Activated T-cell treated with anti-CD3 and anti-CD28 coated beads, Interleukin-2, amount 50 U/mL, for 4 hours (primary cell): ENCODE measurements around the gene SHISAL2B. TPM values are rescaled to one million over a fixed set of nuclear protein-coding genes. Genes with fewer than 3 reads are reported as not detected.
"Not testable (repeated sequence)": the region's sequence is repeated elsewhere in the genome, so short reads cannot be mapped to it uniquely, and the experiment has no call there.

Experiments used
- ATAC-seq, 2 donors: fragments of 200-7000 bp; cut with Tn5 transposase; one replicate each; pipeline ENCODE4 v1.10.0; 2021
- DNase-seq: peaks from one replicate; pipeline ENCODE4 v3.0.0-alpha.2; 2020
- H3K27me3 Mint-ChIP-seq: one replicate; pipeline ENCODE4 v1.8.0; 2021; ENCODE audit warnings: low read depth, mixed read lengths
- H3K36me3 Mint-ChIP-seq: one replicate; pipeline ENCODE4 v1.8.0; 2022; ENCODE audit warnings: mixed read lengths; ENCODE audit not compliant: insufficient read depth
- H3K4me1 Mint-ChIP-seq: one replicate; pipeline ENCODE4 v1.8.0; 2021; ENCODE audit warnings: low read depth, mixed read lengths
- H3K4me3 Mint-ChIP-seq: one replicate; pipeline ENCODE4 v1.8.0; 2021; ENCODE audit warnings: mild to moderate bottlenecking, moderate library complexity, mixed read lengths
- H3K9me3 Mint-ChIP-seq: one replicate; pipeline ENCODE4 v1.8.0; 2021; ENCODE audit warnings: mixed read lengths
- total RNA-seq, 3 donors: library from RNA; stranded (reverse); gene quantifications; one replicate each; pipeline ENCODE4 v1.2.1, GENCODE V29; 2021

Gene SHISAL2B
- total RNA-seq, 3 donors from 2014 or later, result not detected

GRCh38 chr5:64680289-64680688 lies 10.0 kb upstream of the SHISAL2B start:
- ATAC-seq (peak; percentile 43 to 55), DNase-seq (no peak)
- no peaks in the 10 kb centered on the region for H3K9me3 Mint-ChIP-seq
- no peak overlapping the region for H3K4me3 Mint-ChIP-seq
- peaks cover 20% of the 10 kb centered on the region for H3K27me3 Mint-ChIP-seq
- no peaks in the 10 kb centered on the region for H3K4me1 Mint-ChIP-seq
- H3K36me3 Mint-ChIP-seq, result no peaks in the 10 kb centered on the region

- ATAC-seq (no peak), DNase-seq (no peak)
- Mint-ChIP-seq H3K27me3 (peaks cover 18% of the 10 kb centered on the region), H3K4me3 (no peak overlapping the region), H3K4me1 (no peaks in the 10 kb centered on the region), H3K9me3 (no peaks in the 10 kb centered on the region), H3K36me3 (no peaks in the 10 kb centered on the region)
Observed at GRCh38 chr5:64682608-64683007, 7.7 kb upstream of the SHISAL2B start.

- DNase-seq (no peak), ATAC-seq (no peak)
- Mint-ChIP-seq H3K36me3 (no peaks in the 10 kb centered on the region), H3K9me3 (no peaks in the 10 kb centered on the region), H3K4me1 (peaks cover 6% of the 10 kb centered on the region), H3K4me3 (no peak overlapping the region), H3K27me3 (peaks cover 31% of the 10 kb centered on the region)
Observed at GRCh38 chr5:64685866-64686265, 4.4 kb upstream of the SHISAL2B start.

GRCh38 chr5:64688391-64688790 lies 1.9 kb upstream of the SHISAL2B start:
- DNase-seq, result no peak
- no peaks in the 10 kb centered on the region for H3K36me3 Mint-ChIP-seq

GRCh38 chr5:64688965-64689364 lies 1.3 kb upstream of the SHISAL2B start:
- no peaks in the 10 kb centered on the region for H3K36me3 Mint-ChIP-seq

More at GRCh38 chr5:64688391-64688790, 1.9 kb upstream of the SHISAL2B start:
- no peaks in the 10 kb centered on the region for H3K9me3 Mint-ChIP-seq
- H3K27me3 Mint-ChIP-seq, result peaks cover 46% of the 10 kb centered on the region
- no peak for ATAC-seq
- H3K4me1 Mint-ChIP-seq, result peaks cover 6% of the 10 kb centered on the region
- H3K4me3 Mint-ChIP-seq, result no peak overlapping the region

GRCh38 chr5:64690104-64690416 lies 243 bp upstream of the SHISAL2B start:
- H3K4me1 Mint-ChIP-seq, result peaks cover 6% of the 10 kb centered on the region
- DNase-seq (no peak), ATAC-seq (no peak)
- H3K36me3 Mint-ChIP-seq, result no peaks in the 10 kb centered on the region
- H3K9me3 Mint-ChIP-seq, result no peaks in the 10 kb centered on the region
- H3K27me3 Mint-ChIP-seq, result peaks cover 49% of the 10 kb centered on the region
- peak overlapping the region; percentile 64 for H3K4me3 Mint-ChIP-seq

More at GRCh38 chr5:64688965-64689364, 1.3 kb upstream of the SHISAL2B start:
- peaks cover 6% of the 10 kb centered on the region for H3K4me1 Mint-ChIP-seq
- H3K4me3 Mint-ChIP-seq, result no peak overlapping the region
- no peaks in the 10 kb centered on the region for H3K9me3 Mint-ChIP-seq
- ATAC-seq (no peak), DNase-seq (no peak)
- H3K27me3 Mint-ChIP-seq, result peaks cover 52% of the 10 kb centered on the region

GRCh38 chr5:64691291-64691690 lies 988 bp downstream of the SHISAL2B start:
- DNase-seq, result no peak
- Mint-ChIP-seq H3K9me3 (peaks cover 2% of the 10 kb centered on the region), H3K4me3 (no peak overlapping the region), H3K36me3 (no peaks in the 10 kb centered on the region), H3K27me3 (peaks cover 49% of the 10 kb centered on the region), H3K4me1 (peaks cover 6% of the 10 kb centered on the region)
- no peak for ATAC-seq

- no peak overlapping the region for H3K4me3 Mint-ChIP-seq
- H3K4me1 Mint-ChIP-seq, result peaks cover 6% of the 10 kb centered on the region
- peaks cover 16% of the 10 kb centered on the region for H3K9me3 Mint-ChIP-seq
- DNase-seq, result no peak
- H3K27me3 Mint-ChIP-seq, result peaks cover 37% of the 10 kb centered on the region
- no peak for ATAC-seq
- no peaks in the 10 kb centered on the region for H3K36me3 Mint-ChIP-seq
Observed at GRCh38 chr5:64693636-64694035, 3.3 kb downstream of the SHISAL2B start.

- not testable (repeated sequence) for ATAC-seq, H3K36me3 Mint-ChIP-seq
- H3K9me3 Mint-ChIP-seq, result peaks cover 17% of the 10 kb centered on the region
Observed at GRCh38 chr5:64696414-64696813, 6.1 kb downstream of the SHISAL2B start.

GRCh38 chr5:64700765-64701164 lies 10.5 kb downstream of the SHISAL2B start:
- no peak overlapping the region for H3K4me3 Mint-ChIP-seq
- ATAC-seq (no peak), DNase-seq (no peak)
- H3K9me3 Mint-ChIP-seq, result peaks cover 17% of the 10 kb centered on the region
- H3K4me1 Mint-ChIP-seq, result no peaks in the 10 kb centered on the region
- H3K36me3 Mint-ChIP-seq, result no peaks in the 10 kb centered on the region
- H3K27me3 Mint-ChIP-seq, result peaks cover 8% of the 10 kb centered on the region

More at GRCh38 chr5:64696414-64696813, 6.1 kb downstream of the SHISAL2B start:
- not testable (repeated sequence) for H3K4me1 Mint-ChIP-seq, DNase-seq, H3K4me3 Mint-ChIP-seq
- peaks cover 23% of the 10 kb centered on the region for H3K27me3 Mint-ChIP-seq

- H3K27me3 Mint-ChIP-seq, H3K4me3 Mint-ChIP-seq, DNase-seq, H3K9me3 Mint-ChIP-seq, H3K4me1 Mint-ChIP-seq, H3K36me3 Mint-ChIP-seq, ATAC-seq: not testable (repeated sequence)
Observed at GRCh38 chr5:64706074-64706473, 15.8 kb downstream of the SHISAL2B start.

GRCh38 chr5:64707191-64707590 lies 16.9 kb downstream of the SHISAL2B start:
- Mint-ChIP-seq H3K4me3 (no peak overlapping the region), H3K9me3 (no peaks in the 10 kb centered on the region), H3K4me1 (no peaks in the 10 kb centered on the region)

GRCh38 chr5:64714495-64714894 lies 24.2 kb downstream of the SHISAL2B start:
- not testable (repeated sequence) for H3K4me1 Mint-ChIP-seq, ATAC-seq, H3K9me3 Mint-ChIP-seq, H3K27me3 Mint-ChIP-seq, H3K36me3 Mint-ChIP-seq, DNase-seq, H3K4me3 Mint-ChIP-seq

More at GRCh38 chr5:64707191-64707590, 16.9 kb downstream of the SHISAL2B start:
- ATAC-seq (no peak), DNase-seq (no peak)
- H3K27me3 Mint-ChIP-seq, result peaks cover 2% of the 10 kb centered on the region
- no peaks in the 10 kb centered on the region for H3K36me3 Mint-ChIP-seq

- Mint-ChIP-seq H3K9me3 (no peaks in the 10 kb centered on the region), H3K36me3 (peaks cover 23% of the 10 kb centered on the region), H3K4me1 (no peaks in the 10 kb centered on the region), H3K4me3 (no peak overlapping the region), H3K27me3 (no peaks in the 10 kb centered on the region)
- DNase-seq, result no peak
- no peak for ATAC-seq
Observed at GRCh38 chr5:64722588-64722987, 32.3 kb downstream of the SHISAL2B start.

GRCh38 chr5:64727150-64727549 lies 36.8 kb downstream of the SHISAL2B start:
- no peak for DNase-seq
- H3K4me1 Mint-ChIP-seq, result peaks cover 7% of the 10 kb centered on the region
- no peaks in the 10 kb centered on the region for H3K27me3 Mint-ChIP-seq
- H3K9me3 Mint-ChIP-seq, result no peaks in the 10 kb centered on the region
- no peak overlapping the region for H3K4me3 Mint-ChIP-seq
- H3K36me3 Mint-ChIP-seq, result peaks cover 45% of the 10 kb centered on the region
- ATAC-seq, result no peak

GRCh38 chr5:64742411-64742810 lies 52.1 kb downstream of the SHISAL2B start:
- Mint-ChIP-seq H3K9me3 (no peaks in the 10 kb centered on the region), H3K4me1 (peaks cover 9% of the 10 kb centered on the region), H3K27me3 (no peaks in the 10 kb centered on the region), H3K36me3 (peaks cover 33% of the 10 kb centered on the region), H3K4me3 (no peak overlapping the region)
- DNase-seq (no peak), ATAC-seq (no peak)
